Femur (tissue), 1 donor: ENCODE results near the gene ABCC6.
A peak's percentile ranks its signal among the peaks of the same experiment; 100 is the strongest.
"Not testable (repeated sequence)": the region's sequence is repeated elsewhere in the genome, so short reads cannot be mapped to it uniquely, and the experiment has no call there.

ENCODE experiments used
- DNase-seq: peaks from one replicate; pipeline ENCODE4 v3.0.0-alpha.2; 2017

ABCC6 gene

GRCh38 chr16:16158741-16159374 is 64.4 kb downstream of the ABCC6 start:
- no peak for DNase-seq

DNA sequence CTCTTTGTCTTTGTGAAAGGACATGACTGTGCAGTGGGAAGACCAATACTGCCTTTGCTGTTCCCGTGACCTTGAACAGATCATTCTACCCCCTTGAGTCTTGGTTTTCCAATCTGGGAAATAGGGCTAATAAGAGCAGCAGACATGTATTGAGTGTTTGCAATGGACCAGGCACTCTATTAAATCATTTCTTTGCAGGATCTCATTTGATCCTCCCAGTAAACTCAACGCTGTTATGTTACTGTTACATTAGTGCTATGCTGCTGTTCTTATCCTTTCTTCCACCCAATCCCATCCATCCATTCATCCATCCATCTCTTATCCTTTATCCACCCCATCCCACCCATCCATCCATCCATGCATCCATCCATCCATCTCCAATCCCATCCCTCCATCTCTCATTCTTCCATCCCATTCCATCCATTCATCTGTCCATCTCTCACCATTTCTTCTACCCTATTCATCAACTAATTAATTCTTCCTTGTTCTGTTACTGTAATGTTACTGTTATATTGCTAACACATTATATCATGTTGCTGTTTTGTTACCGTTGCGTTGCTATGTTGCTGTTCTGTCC is 65.1 kb downstream of the ABCC6 start:
- DNase-seq = no peak

DNA sequence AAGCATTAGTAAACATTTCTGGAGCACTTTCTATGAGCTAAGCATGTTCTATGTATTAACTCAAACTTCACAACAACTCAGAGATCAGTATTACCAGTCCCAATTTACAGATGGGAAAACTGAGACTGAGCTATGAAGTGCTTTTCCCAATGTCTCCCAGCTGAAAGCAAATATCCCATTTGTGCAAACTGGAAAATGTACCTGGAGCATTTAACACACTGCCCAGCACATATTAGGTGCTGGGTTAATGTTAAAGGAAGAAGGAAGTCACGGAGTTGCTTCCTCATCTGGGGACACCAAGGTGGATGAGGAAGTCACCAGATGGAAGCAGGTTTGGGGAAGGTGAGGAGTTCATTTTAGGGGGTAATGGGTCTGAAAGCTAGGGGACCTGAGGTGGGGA is 66.1 kb downstream of the ABCC6 start:
- DNase-seq = no peak

DNA sequence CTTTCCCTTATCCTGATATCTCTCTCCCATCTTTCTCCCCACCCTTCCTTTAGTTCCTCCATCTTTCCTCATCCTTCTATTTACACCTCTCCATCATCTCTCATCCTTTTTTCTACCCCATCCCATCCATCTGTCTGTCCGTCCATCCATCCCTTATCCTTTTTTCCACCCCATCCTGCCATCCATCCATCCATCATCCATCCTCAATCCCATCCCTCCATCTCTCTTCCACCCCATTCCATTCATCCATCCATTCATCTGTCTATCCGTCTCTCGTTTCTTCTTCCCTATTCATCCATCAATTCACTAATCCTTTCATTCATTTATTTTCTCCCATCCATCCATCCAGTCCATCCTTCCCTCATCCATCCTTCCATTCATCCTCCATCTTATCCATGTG is 68.1 kb downstream of the ABCC6 start:
- DNase-seq = no peak

DNA sequence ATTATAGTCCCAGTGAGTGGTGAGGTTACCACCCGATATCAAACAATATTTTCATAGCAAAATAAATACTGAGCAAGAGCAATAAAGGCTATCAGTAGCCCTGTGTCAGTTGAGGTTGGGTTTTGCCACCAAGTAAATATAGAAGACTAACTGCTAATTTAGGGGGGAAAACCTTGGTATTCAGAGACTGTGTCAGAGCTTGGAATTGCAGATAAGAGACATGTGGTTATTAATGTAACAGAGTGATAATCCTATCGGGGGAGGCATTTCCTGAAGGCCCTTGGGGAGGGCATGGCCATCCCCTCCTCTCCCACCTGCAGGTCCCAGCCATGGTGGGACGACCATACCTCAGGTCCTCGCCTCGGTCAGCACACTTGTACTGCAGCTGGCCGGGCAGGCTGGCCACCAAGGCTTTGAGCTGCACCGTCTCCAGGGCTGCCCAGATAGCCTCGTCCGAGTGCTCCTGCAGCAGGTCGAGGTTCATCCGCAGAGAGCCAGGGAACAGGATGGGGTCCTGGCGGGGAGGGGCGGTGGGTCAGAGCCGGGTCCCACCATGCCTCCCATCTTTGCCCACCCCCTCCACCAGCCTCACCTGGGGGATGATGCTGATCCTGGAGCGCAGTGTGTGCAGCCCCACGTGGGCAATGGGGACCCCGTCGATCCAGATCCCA is 68.9 kb downstream of the ABCC6 start:
- DNase-seq = no peak

GRCh38 chr16:16153000-16153399 is 70.3 kb downstream of the ABCC6 start:
- not testable (repeated sequence) for DNase-seq

DNA sequence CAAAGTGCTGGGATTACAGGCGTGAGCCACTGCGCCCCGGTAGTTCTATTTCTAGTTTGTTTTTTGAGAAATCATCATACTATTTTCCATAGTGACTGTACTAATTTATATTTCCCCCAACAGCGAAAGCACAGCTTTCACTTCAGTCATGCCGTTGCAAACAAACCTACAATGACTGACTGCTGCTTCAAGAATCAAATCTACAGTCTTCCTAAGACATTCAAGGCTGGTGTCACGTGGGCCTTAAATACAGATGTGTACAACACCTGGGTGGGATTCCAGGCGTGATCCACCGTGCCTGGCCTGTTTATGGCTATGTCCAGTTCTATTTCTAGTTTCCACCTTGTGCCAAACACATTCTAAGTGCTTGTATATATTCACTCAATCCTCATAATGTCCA is 72.0 kb downstream of the ABCC6 start:
- DNase-seq = no peak

DNA sequence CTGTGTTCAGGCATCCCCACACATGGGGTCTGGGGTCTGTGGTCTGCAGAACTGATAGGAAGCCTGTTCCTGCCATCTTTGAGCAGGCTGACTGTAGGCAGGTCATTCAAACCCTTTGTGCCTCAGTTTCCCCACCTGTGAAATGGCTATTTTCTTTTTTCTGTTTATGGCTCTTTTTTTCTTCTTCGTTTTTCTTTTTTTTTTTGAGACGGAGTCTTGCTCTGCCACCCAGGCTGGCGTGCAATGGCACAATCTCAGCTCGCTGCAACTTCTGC is 72.5 kb downstream of the ABCC6 start:
- DNase-seq = no peak

GRCh38 chr16:16150117-16150877 is 73.0 kb downstream of the ABCC6 start:
- peak; percentile 90 for DNase-seq

- no peak for DNase-seq
These were observed 73.6 kb downstream of the ABCC6 start for GRCh38 chr16:16149710-16150116.

- no peak for DNase-seq
These were observed 74.5 kb downstream of the ABCC6 start for GRCh38 chr16:16148755-16149154.

- DNase-seq = not testable (repeated sequence)
These were observed 75.2 kb downstream of the ABCC6 start for GRCh38 chr16:16148000-16148599.

DNA sequence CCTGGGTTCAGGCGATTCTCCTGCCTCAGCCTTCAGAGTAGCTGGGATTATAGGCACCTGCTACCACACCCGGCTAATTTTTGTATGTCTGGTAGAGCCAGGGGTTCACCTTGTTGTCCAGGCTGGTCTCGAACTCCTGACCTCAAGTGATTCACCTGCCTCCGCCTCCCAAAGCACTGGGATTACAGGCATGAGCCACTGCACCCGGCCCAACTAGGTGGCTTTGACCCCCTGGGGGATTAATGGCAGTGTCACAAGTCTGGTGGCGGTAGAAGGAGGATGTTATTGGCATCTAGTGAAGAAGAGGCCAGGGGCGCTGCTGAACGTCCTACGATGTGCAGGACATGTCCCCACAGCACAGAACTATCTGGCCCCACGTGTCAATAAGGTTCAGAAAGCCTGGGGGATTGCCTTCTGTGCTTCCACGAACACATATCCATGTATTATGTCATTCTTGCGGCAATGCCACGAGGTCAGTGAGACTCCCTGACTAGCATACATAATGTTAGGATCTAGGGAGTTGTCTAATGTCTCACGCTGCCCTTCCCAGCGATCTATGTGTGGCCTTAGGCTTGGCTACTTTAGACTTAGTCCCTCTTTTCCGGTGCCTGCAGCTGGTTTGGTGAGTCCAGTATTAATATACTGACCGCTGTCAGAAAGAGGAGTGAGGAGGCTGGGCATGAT is 75.8 kb downstream of the ABCC6 start:
- DNase-seq = no peak

GRCh38 chr16:16146380-16147315 is 76.6 kb downstream of the ABCC6 start:
- DNase-seq = peak; percentile 58

- no peak for DNase-seq
These were observed 78.0 kb downstream of the ABCC6 start for GRCh38 chr16:16145286-16145685.

DNA sequence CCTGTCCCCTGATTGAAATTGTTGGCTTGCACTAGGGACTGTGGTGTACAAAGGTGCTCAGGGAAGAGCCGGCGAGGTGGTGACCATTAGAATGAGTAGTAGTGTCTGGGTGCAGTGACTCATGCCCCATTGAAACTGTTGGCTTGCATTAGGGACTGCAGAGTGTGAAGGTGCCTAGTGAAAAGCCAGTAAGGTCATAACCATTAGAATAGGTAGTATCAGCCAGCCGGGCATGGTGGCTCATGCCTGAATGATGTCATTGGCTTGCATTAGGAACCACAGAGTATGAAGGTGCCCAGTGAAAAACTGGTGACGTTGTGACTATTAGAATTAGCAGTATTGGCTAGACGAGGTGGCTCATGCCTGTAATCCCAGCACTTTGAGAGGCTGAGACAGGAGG is 78.9 kb downstream of the ABCC6 start:
- no peak for DNase-seq

DNA sequence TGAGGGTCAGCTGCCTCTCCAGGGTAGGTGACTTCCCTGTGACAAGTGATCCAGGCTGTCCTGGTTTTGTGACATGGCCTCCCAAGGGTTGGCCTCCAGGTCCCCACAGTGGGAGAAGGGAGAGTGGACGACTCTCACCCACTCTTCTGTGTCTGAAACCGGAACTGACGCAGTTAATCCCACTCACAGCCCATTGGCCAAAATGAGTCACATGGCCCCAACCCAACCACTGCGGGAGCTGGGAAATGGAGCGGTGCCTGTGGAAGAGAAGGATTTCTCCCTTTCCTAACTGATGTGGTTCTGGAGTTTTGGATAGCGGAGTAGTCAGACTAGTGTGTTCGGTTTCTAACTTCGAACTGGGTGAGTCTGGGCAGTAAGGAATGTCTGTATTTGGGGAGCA is 79.4 kb downstream of the ABCC6 start:
- no peak for DNase-seq

GRCh38 chr16:16143038-16143763 is 80.1 kb downstream of the ABCC6 start:
- no peak for DNase-seq

- no peak for DNase-seq
These were observed 81.4 kb downstream of the ABCC6 start for GRCh38 chr16:16141784-16142396.

- no peak for DNase-seq
These were observed 82.2 kb downstream of the ABCC6 start for GRCh38 chr16:16141141-16141540.

DNA sequence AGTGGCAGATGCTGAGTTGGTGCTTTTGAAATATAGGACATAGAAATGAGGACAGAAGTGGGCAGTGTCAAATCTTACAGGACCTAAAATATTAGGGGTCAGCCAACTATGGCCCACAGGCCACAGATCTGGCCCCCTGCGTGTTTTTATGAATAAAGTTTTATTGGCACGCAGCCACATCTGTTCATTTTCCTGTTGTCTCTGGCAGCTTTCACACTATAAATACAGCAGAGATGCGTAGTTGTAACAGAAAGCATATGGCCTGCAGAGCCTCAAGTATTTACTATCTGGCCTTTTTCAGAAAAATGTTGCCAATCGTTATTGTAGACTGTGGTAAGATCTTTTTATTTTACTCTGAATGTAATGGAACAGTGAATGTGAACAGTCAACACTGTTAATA is 82.8 kb downstream of the ABCC6 start:
- DNase-seq = no peak
